ENCODE measurements around the gene TRAF3. TPM values are rescaled to one million over a fixed set of nuclear protein-coding genes. Genes with fewer than 3 reads are reported as not detected.

TRAF3 gene
- total RNA-seq, 1 donor from 2014 or later, result 14.0 TPM

GRCh38 chr14:102746634-102747438 lies 30.4 kb upstream of the TRAF3 start:
- Histone ChIP-seq H3K4me1 (no peaks in the 10 kb centered on the region), H3K27me3 (no peaks in the 10 kb centered on the region), H3K4me3 (no peak overlapping the region), H3K36me3 (no peaks in the 10 kb centered on the region), H3K27ac (no peak overlapping the region), H3K9me3 (no peaks in the 10 kb centered on the region)
- intact Hi-C loops (cut with DNase I), result no loop called here
- no peak for DNase-seq (ENCODE audit: extremely low spot score in 2 of 2)
- TF ChIP-seq POLR2AphosphoS5 (IDR thresholded peaks at IDR 0.05; ENCODE audit: insufficient read depth in 1 of 2, low read depth in 1 of 2) (no peak), CTCF (IDR thresholded peaks at IDR 0.05) (no peak), POLR2A (IDR thresholded peaks at IDR 0.05) (no peak)

DNA sequence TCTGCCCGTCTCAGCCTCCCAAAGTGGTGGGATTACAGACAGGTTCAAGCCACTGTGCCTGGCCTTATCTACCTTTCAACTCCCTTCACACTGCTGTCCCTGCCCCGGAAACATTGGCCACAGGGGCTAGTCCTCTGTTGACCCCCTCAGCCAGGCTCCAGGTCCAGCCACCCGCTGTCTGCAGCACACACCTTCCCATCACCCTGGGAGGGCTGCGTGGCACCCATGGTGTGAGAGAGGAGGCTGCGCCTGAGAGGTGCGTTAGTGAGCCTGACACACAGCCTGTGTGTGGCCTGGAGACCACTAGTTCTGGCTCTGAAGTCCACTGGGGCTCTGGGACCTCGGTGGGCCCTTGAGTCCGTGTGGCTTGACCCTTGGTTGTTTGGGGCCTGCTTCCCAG lies 28.4 kb upstream of the TRAF3 start:
- TF ChIP-seq CTCF (IDR thresholded peaks at IDR 0.05), result no peak
- TF ChIP-seq POLR2A (IDR thresholded peaks at IDR 0.05), result no peak
- TF ChIP-seq POLR2AphosphoS5 (IDR thresholded peaks at IDR 0.05; ENCODE audit: insufficient read depth in 1 of 2, low read depth in 1 of 2), result no peak
- Histone ChIP-seq H3K27me3 (no peaks in the 10 kb centered on the region), H3K4me1 (no peaks in the 10 kb centered on the region), H3K4me3 (no peak overlapping the region), H3K27ac (no peak overlapping the region), H3K36me3 (no peaks in the 10 kb centered on the region), H3K9me3 (no peaks in the 10 kb centered on the region)
- intact Hi-C loops (cut with DNase I), result no loop called here
- DNase-seq (ENCODE audit: extremely low spot score in 2 of 2), result no peak

DNA sequence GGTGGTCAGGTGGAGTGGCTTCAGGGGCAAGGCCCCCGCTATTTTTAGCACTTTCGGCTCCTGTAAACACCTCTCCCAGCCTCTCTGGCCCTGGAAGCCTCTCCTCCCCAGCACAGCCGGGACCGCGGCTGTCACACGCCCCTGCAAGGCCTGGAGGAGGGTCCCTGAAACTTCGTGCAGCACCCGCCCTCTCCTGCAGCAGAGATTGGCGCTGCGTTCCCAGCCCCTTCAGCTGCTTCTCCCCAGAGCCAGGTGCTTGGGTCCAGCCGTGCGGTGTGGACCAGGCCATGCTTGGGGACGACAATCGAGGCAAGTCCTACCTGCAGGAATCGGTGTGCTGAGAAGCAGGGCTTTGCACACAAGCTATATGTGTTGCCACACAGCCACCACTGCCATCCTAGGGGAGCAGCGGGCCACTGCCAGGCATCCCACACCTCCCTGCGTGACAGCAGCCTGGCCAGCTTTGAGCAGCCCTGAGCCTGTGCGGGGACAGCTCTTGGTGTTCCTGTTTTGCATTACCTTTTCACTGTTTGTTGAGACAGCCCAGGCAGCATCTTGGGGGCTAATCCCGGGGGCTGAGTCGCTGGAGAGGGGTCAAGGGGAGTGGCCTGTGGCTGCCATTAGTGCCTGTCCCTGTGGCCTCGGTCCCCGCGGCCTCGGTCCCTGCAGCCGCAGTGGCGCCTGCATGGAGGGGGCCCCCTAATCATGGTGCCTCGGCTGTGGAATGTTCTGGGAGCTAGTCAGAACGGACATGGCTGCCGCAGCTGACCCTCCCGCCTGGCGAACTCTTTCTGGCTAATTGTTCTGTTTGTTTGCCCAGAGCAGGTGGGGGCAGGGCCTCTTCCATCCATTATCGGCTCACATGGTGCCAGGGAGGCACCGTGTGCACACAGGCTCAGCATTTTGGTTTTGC lies 27.6 kb upstream of the TRAF3 start:
- Histone ChIP-seq H3K9me3 (no peaks in the 10 kb centered on the region), H3K4me1 (no peaks in the 10 kb centered on the region), H3K27me3 (no peaks in the 10 kb centered on the region), H3K4me3 (no peak overlapping the region), H3K27ac (no peak overlapping the region), H3K36me3 (no peaks in the 10 kb centered on the region)
- intact Hi-C loops (cut with DNase I), result no loop called here
- TF ChIP-seq CTCF (IDR thresholded peaks at IDR 0.05) (no peak), POLR2A (IDR thresholded peaks at IDR 0.05) (no peak), POLR2AphosphoS5 (IDR thresholded peaks at IDR 0.05; ENCODE audit: insufficient read depth in 1 of 2, low read depth in 1 of 2) (no peak)
- DNase-seq (ENCODE audit: extremely low spot score in 2 of 2), result no peak

DNA sequence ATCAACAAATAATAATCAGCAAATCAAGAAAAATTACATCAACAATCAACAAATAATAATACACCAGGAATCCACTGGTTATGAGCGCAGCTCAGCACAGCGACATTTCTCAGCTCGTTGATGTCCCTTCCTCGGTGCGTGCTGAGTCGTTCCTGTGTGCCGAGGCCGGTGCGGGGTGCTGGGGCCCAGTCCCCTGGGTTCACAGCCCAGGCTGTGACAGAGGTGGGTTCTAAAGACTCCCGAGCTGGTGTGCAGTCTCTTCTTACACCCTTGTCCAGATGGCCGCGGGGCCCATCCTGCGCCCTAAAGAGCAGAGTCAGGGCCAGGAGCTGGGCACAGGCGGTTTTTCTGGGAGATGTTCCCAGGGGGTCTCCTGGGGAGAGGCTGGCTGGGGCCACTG lies 26.9 kb upstream of the TRAF3 start:
- Histone ChIP-seq H3K36me3 (no peaks in the 10 kb centered on the region), H3K9me3 (no peaks in the 10 kb centered on the region), H3K4me3 (no peak overlapping the region), H3K27me3 (no peaks in the 10 kb centered on the region), H3K4me1 (no peaks in the 10 kb centered on the region), H3K27ac (no peak overlapping the region)
- no peak for TF ChIP-seq POLR2A (IDR thresholded peaks at IDR 0.05)
- TF ChIP-seq POLR2AphosphoS5 (IDR thresholded peaks at IDR 0.05; ENCODE audit: insufficient read depth in 1 of 2, low read depth in 1 of 2), result no peak
- no peak for TF ChIP-seq CTCF (IDR thresholded peaks at IDR 0.05)
- intact Hi-C loops (cut with DNase I), result no loop called here
- no peak for DNase-seq (ENCODE audit: extremely low spot score in 2 of 2)
